ENCODE measurements around the gene RNF212. TPM values are rescaled to one million over a fixed set of nuclear protein-coding genes. Genes with fewer than 3 reads are reported as not detected.

The RNF212 gene
- total and polyA plus RNA-seq, 4 donors: 0.74 to 8.9 (median 1.3) TPM; not detected in 1

DNA sequence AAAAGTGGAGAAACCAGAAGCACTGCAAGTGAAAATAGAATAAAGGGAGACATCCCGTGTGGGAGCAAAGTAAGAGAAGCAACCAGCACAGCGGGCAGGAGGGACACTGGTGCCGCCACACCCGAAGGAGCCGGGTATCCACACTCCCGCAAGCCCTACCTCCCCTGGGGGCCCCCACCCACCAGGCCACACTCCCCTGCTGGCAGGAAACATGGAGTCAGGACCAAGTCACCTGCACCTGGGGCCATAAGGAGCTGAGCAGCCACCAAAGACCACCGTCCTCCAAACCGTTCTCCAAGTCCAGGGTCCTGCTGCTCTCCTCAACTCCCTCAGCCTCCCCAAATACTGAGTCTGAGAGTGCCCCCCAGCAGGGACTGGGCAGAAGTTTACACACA, 71.4 kb downstream of the RNF212 start:
- no peaks in the 10 kb centered on the region for H3K4me1 ChIP-seq (ENCODE audit: control insufficient read depth in 1 of 2, insufficient read depth in 2 of 2, low read length in 2 of 2)
- H3K27ac ChIP-seq (ENCODE audit: low read depth in 1 of 2, low read length in 2 of 2): peak overlapping the region in 1 of 2 donors; percentile 38
- H3K27me3 ChIP-seq (ENCODE audit: control insufficient read depth in 1 of 2, insufficient read depth in 2 of 2, low read length in 1 of 2): no peaks in the 10 kb centered on the region
- intact Hi-C loops (cut with DNase I): loop anchor here in 1 of 2 donors (10.0 kb wide), 1 partner anchor 673 kb away; the partner anchor contains the start of gene SLBP
- no peaks in the 10 kb centered on the region for H3K36me3 ChIP-seq (ENCODE audit: control insufficient read depth in 1 of 2, insufficient read depth in 2 of 2, low read length in 1 of 2)
- no peak overlapping the region for H3K4me3 ChIP-seq (ENCODE audit: low read length in 2 of 2)
- ATAC-seq (ENCODE audit: low FRiP score) (no peak), DNase-seq (peak in 1 of 2 donors; percentile 45)
- WGBS, 2 donors: 33 to 37% methylated on average over 8 of the region's 8 CpGs
- no peaks in the 10 kb centered on the region for H3K9me3 ChIP-seq (ENCODE audit: control insufficient read depth, low read length)

DNA sequence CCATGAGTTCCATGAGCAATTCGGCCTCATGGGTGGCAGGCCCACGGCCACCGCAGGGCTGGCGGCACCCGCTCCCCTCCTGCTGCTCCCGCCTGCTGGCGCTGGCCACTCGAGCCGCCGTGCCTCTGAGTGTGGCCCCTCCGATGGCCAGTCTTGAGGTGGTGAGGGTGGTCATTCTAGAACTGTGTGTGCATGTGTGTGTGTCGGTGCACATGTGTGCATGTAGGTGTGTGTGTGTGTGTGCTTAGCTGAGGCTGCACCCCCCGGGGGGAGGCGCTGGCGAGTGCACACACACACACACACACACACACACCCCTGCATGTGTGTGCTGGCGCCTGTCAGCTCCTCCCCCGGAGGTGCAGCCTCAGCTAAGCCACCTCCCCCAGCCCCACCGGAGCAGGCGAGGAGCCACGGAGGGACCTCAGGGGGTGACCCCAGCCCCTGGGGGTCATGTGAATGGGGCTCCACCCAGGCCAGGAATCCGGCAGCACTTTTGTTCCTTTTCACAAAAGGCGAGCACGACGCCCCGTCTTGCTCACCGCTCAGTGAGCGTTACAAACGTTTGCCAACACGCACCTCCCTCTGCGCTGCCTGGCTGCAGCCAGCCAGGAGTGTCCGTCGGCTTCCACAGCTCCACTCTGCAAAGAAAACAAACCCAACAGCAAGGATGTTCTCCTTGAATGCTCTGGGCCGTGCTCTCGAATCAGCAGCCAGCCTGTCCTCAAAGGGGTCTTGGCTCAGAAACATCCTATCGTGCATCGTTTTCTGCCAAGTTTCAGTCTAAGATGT, 72.0 kb downstream of the RNF212 start:
- no peak for ATAC-seq (ENCODE audit: low FRiP score)
- Histone ChIP-seq H3K27me3 (ENCODE audit: control insufficient read depth in 1 of 2, insufficient read depth in 2 of 2, low read length in 1 of 2) (no peaks in the 10 kb centered on the region), H3K4me1 (ENCODE audit: control insufficient read depth in 1 of 2, insufficient read depth in 2 of 2, low read length in 2 of 2) (no peaks in the 10 kb centered on the region), H3K9me3 (ENCODE audit: control insufficient read depth, low read length) (no peaks in the 10 kb centered on the region), H3K4me3 (ENCODE audit: low read length in 2 of 2) (no peak overlapping the region), H3K36me3 (ENCODE audit: control insufficient read depth in 1 of 2, insufficient read depth in 2 of 2, low read length in 1 of 2) (no peaks in the 10 kb centered on the region), H3K27ac (ENCODE audit: low read depth in 1 of 2, low read length in 2 of 2) (peak overlapping the region in 1 of 2 donors; percentile 54)
- intact Hi-C loops (cut with DNase I): loop anchor here in 1 of 2 donors (10.0 kb wide), 1 partner anchor 673 kb away; the partner anchor contains the start of gene SLBP
- DNase-seq: no peak
- WGBS, 2 donors: 17 to 20% methylated on average over 36 of the region's 36 CpGs

DNA sequence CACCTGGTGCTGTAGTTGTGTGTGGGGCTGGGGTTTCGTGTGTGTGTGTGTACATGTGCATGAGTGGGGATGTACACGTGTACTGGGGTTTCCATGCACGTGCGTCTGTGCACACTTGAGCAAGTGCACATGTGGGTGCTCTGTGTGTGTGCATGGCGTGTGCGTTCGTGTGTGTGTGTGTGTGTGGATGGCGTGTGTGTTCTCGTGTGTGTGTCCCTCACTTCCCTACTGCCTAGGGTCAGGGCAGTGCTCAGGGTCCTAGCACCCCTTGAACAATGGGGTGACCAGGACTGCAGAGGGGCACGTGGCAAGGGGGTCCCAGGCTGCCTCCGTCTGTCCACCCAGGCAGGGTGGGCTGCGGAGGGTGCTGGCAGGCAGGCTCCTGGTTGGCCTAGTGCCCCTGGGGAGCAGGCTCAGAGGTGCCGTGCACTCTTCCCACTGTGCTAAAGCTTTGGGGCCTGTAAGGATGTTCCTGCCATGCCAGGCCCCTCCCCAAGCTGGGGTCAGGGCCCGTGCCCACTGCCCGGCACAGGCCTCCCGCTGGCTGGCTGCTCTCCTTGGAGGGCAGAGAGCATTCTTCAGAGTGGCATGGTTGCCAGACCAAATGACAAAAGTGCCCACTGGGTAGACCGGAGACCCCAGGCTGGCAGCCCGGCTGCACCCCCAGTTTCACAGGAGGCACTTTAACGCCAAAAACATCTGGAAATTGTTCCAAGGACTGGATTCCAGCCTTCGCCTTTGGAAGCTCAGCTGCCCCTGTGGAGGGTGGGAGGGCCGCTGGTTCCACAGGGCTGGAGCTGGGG, 72.8 kb downstream of the RNF212 start:
- H3K27me3 ChIP-seq (ENCODE audit: control insufficient read depth in 1 of 2, insufficient read depth in 2 of 2, low read length in 1 of 2): no peaks in the 10 kb centered on the region
- peak overlapping the region in 1 of 2 donors; percentile 30 for H3K27ac ChIP-seq (ENCODE audit: low read depth in 1 of 2, low read length in 2 of 2)
- no peaks in the 10 kb centered on the region for H3K36me3 ChIP-seq (ENCODE audit: control insufficient read depth in 1 of 2, insufficient read depth in 2 of 2, low read length in 1 of 2)
- whole genome bisulfite sequencing, 2 donors: 44 to 56% methylated on average over 21 of the region's 21 CpGs
- H3K9me3 ChIP-seq (ENCODE audit: control insufficient read depth, low read length): no peaks in the 10 kb centered on the region
- no peak for DNase-seq
- no peaks in the 10 kb centered on the region for H3K4me1 ChIP-seq (ENCODE audit: control insufficient read depth in 1 of 2, insufficient read depth in 2 of 2, low read length in 2 of 2)
- no peak for ATAC-seq (ENCODE audit: low FRiP score)
- no peak overlapping the region for H3K4me3 ChIP-seq (ENCODE audit: low read length in 2 of 2)
- intact Hi-C loops (cut with DNase I): loop anchor here in 1 of 2 donors (10.0 kb wide), 1 partner anchor 674 kb away; the partner anchor contains the start of gene SLBP

DNA sequence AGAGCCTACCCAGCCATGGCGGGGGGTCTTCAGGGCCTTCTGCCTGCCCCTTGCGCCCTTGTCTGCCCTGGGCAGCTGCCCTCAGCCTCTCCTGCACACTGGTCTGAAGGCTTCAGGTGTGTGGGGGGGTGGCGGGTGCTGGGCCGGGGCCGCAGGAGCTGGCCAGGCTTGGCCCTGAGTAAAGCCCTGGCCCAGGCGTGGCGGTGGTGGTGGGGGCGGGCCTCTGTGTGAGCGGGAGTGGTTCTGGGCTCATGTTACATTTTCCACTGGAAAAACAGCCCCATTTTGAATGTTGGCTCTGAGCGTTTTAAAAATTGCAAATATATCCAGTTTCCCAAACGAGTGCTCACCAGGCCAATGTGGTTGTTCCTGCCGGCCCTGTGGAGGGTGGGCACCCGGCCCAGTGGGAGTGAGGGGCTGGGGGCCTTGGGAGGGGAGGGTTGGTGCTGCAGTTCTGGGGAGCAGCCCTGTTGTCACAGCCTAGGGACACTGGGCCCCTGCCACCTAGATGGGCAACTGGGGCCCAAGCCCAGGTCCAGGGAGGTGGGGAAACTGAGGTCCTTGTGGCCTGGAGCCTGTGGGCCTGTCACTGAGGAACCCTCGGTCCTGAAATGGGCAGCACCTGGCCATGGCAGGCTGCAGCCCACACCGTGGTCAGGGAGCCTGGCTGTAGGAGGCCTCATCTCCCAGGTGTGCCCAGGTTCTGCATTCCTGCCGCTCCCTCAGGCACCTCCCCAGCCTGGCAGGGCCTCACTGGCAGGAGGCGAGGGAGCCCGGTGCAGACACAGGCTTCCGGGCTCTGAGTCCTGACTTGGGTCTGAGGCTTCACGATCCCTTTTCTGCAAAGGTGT, 73.6 kb downstream of the RNF212 start:
- intact Hi-C loops (cut with DNase I): loop anchor here in 1 of 2 donors (10.0 kb wide), 1 partner anchor 675 kb away; the partner anchor contains the start of gene SLBP
- DNase-seq (peak; percentile 84 to 90), ATAC-seq (ENCODE audit: low FRiP score) (peak; percentile 53)
- WGBS, 2 donors: 26 to 31% methylated on average over 19 to 20 of the region's 20 CpGs
- no peaks in the 10 kb centered on the region for H3K36me3 ChIP-seq (ENCODE audit: control insufficient read depth in 1 of 2, insufficient read depth in 2 of 2, low read length in 1 of 2)
- H3K27me3 ChIP-seq (ENCODE audit: control insufficient read depth in 1 of 2, insufficient read depth in 2 of 2, low read length in 1 of 2): no peaks in the 10 kb centered on the region
- no peak overlapping the region for H3K4me3 ChIP-seq (ENCODE audit: low read length in 2 of 2)
- H3K4me1 ChIP-seq (ENCODE audit: control insufficient read depth in 1 of 2, insufficient read depth in 2 of 2, low read length in 2 of 2): no peaks in the 10 kb centered on the region
- no peaks in the 10 kb centered on the region for H3K9me3 ChIP-seq (ENCODE audit: control insufficient read depth, low read length)
- H3K27ac ChIP-seq (ENCODE audit: low read depth in 1 of 2, low read length in 2 of 2): peak overlapping the region; percentile 14 to 72

DNA sequence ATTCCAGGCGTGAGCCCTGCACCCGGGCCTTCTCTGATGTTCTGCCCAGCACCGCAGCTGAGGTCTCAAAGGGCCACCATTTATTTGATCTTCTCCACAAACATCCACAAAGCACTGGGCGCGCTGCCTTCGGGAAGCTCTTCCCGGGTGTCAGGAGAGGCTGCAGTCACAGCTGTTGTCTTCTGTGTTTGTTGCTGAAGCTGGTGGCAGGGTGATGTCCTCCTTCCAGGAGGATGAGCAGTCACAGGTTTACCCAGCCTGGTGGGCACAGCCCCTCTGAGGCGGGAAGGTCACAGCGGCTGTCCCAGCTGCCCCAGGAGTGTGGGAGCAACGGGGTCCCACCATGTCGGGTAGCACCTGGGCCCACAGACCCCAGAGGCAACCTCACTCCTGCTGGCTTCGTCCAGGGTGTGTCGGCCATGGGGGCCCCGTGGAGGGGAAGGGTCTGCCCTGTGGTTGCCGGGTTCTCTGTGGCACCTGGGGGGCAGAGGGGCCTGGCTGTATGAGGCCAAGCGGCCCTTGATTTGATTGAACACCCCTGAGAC, 74.3 kb downstream of the RNF212 start:
- intact Hi-C loops (cut with DNase I): no loop called here
- Histone ChIP-seq H3K4me3 (ENCODE audit: low read length in 2 of 2) (no peak overlapping the region), H3K9me3 (ENCODE audit: control insufficient read depth, low read length) (no peaks in the 10 kb centered on the region), H3K36me3 (ENCODE audit: control insufficient read depth in 1 of 2, insufficient read depth in 2 of 2, low read length in 1 of 2) (no peaks in the 10 kb centered on the region), H3K27me3 (ENCODE audit: control insufficient read depth in 1 of 2, insufficient read depth in 2 of 2, low read length in 1 of 2) (no peaks in the 10 kb centered on the region), H3K27ac (ENCODE audit: low read depth in 1 of 2, low read length in 2 of 2) (peak overlapping the region in 1 of 2 donors; percentile 72), H3K4me1 (ENCODE audit: control insufficient read depth in 1 of 2, insufficient read depth in 2 of 2, low read length in 2 of 2) (no peaks in the 10 kb centered on the region)
- ATAC-seq (ENCODE audit: low FRiP score) (no peak), DNase-seq (no peak)
- WGBS, 2 donors: 86% methylated on average over 16 of the region's 16 CpGs

DNA sequence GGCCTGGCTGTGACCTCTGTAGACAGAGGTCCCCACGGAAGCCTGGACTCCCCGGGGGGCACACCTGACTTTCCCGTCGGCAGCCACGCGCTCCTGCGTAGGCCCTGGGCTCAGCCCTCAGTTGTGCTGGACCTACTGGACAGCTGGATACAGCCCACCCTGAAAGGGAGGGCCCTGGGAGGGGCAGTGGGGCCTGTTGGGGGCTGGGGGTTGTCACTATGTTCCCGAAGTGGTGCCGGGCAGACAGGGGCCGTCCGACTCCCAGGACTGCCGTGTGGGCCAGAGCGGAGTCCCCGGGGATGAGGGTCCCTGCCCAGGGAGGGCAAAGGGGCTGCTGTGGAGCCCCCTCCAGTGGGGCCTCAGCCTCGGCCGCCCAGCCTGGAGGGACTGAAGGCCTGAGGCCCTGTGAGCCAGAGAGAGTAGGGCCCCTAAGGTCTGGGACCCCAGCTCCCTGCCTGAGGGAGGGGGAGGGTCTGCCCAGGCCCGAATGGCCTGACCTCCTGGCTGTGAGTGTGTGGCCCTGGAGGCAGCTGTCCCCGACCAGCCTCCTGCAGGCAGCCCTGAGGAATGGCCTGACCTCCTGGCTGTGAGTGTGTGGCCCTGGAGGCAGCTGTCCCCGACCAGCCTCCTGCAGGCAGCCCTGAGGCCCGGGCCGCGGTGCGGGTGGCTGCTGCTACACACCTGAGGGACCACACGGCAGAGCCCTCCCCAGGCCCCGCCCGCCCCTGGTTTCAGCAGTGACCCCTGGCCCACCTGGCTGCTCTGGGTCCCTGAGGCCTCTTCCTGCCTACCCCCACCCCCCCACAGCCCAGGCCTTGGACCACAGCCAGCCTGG, 76.2 kb downstream of the RNF212 start:
- H3K27ac ChIP-seq (ENCODE audit: low read depth in 1 of 2, low read length in 2 of 2): no peak overlapping the region
- H3K4me3 ChIP-seq (ENCODE audit: low read length in 2 of 2): no peak overlapping the region
- H3K27me3 ChIP-seq (ENCODE audit: control insufficient read depth in 1 of 2, insufficient read depth in 2 of 2, low read length in 1 of 2): no peaks in the 10 kb centered on the region
- ATAC-seq (ENCODE audit: low FRiP score): no peak
- no peaks in the 10 kb centered on the region for H3K36me3 ChIP-seq (ENCODE audit: control insufficient read depth in 1 of 2, insufficient read depth in 2 of 2, low read length in 1 of 2)
- intact Hi-C loops (cut with DNase I): no loop called here
- no peak for DNase-seq
- H3K9me3 ChIP-seq (ENCODE audit: control insufficient read depth, low read length): no peaks in the 10 kb centered on the region
- no peaks in the 10 kb centered on the region for H3K4me1 ChIP-seq (ENCODE audit: control insufficient read depth in 1 of 2, insufficient read depth in 2 of 2, low read length in 2 of 2)
- WGBS, 2 donors: 84 to 92% methylated on average over 24 to 26 of the region's 26 CpGs

DNA sequence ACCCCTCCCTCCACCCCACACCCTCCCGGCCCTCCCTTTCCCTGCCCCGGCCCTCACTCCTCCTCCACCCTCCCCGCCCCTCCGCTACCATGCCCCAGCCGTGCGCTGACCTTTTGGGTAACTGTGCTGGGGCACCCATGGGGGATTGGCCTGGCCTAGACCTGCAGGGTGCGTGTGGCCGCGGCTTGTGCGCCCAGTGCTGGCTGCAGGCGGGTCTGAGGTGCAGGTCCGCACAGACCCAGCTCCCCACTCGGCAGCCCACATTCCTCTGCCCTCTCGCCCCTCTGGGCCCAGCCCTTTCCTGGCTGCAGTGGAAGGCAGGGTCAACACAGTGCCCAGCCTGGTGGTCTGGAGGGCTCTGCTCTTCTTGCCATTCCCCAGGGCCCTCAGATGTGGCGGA, 77.3 kb downstream of the RNF212 start:
- 25 to 40% methylated on average over 15 of the region's 15 CpGs for WGBS, 2 donors
- no peaks in the 10 kb centered on the region for H3K27me3 ChIP-seq (ENCODE audit: control insufficient read depth in 1 of 2, insufficient read depth in 2 of 2, low read length in 1 of 2)
- H3K4me1 ChIP-seq (ENCODE audit: control insufficient read depth in 1 of 2, insufficient read depth in 2 of 2, low read length in 2 of 2): no peaks in the 10 kb centered on the region
- DNase-seq (no peak), ATAC-seq (ENCODE audit: low FRiP score) (no peak)
- H3K9me3 ChIP-seq (ENCODE audit: control insufficient read depth, low read length): no peaks in the 10 kb centered on the region
- H3K36me3 ChIP-seq (ENCODE audit: control insufficient read depth in 1 of 2, insufficient read depth in 2 of 2, low read length in 1 of 2): no peaks in the 10 kb centered on the region
- intact Hi-C loops (cut with DNase I): no loop called here
- no peak overlapping the region for H3K4me3 ChIP-seq (ENCODE audit: low read length in 2 of 2)
- H3K27ac ChIP-seq (ENCODE audit: low read depth in 1 of 2, low read length in 2 of 2): peak overlapping the region; percentile 9 to 12

All from aorta (tissue), 5 donors.